ENCODE data around the gene AGFG2. TPM values are rescaled to one million over a fixed set of nuclear protein-coding genes. Genes with fewer than 3 reads are reported as not detected.
A peak's percentile ranks its signal among the peaks of the same experiment; 100 is the strongest.

The AGFG2 gene
- total and polyA plus RNA-seq, 2 of the 13 experiments (the other 11 are each of a cell fraction or from before 2014, with no cell fraction given), result 125 to 132 TPM

DNA sequence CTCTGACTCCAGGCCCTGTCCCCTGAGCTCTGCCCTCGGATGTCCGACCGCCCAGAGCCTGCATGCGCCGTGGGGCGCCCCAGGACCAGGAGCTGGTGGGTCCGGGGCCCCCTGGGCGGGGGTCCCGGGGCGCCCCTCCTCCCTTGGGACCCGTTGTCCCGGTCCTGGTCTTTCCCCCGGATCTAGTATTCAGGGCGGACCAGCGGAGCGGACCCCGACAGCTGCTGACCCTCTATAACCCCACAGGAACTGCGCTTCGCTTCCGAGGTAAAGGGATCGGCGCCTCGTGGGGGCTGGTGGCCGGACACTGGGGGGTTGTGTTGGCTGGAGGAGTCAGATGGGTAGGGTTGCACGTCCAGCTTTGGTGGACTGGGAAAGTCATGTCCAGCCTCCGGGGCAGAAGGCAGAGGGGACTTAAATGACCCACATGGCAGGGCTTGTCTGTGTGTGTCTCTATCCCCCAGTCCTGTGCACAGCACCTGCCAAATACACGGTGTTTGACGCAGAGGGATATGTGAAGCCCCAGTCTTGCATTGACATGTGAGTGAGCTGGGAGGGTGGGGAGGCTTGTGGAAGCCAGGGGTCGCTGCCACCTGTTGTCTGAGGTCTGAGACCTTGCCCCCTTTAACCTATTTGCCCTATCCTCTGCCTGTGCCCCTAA, 73.9 kb downstream of the AGFG2 start (continued):
- TF ChIP-seq, protein P1, sequence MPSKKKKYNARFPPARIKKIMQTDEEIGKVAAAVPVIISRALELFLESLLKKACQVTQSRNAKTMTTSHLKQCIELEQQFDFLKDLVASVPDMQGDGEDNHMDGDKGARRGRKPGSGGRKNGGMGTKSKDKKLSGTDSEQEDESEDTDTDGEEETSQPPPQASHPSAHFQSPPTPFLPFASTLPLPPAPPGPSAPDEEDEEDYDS (CRISPR knock-in tag; IDR thresholded peaks at IDR 0.05), result no peak
- TF ChIP-seq SMC3 (IDR thresholded peaks at IDR 0.05; ENCODE audit: low read length) (peak; percentile 27; the same call in 1 of the 2 replicates), NR2F6 (IDR thresholded peaks at IDR 0.05) (peak; percentile 38; the same call in 1 of the 2 replicates), NR2F6 (CRISPR knock-in tag; IDR thresholded peaks at IDR 0.05) (peak; percentile 37; the same call in 1 of the 2 replicates), ZNF7 (CRISPR knock-in tag; IDR thresholded peaks at IDR 0.05) (no peak), ZSCAN21 (CRISPR knock-in tag; IDR thresholded peaks at IDR 0.05; ENCODE audit: borderline replicate concordance) (no peak), ZNF136 (CRISPR knock-in tag; IDR thresholded peaks at IDR 0.05; ENCODE audit: low read depth) (no peak), ZNF430 (CRISPR knock-in tag; IDR thresholded peaks at IDR 0.05) (no peak), ASH2L (IDR thresholded peaks at IDR 0.05; ENCODE audit: insufficient read length, low read depth, low read length) (peak; percentile 10), ZNF503 (CRISPR knock-in tag; IDR thresholded peaks at IDR 0.05) (no peak), SALL1 (CRISPR knock-in tag; IDR thresholded peaks at IDR 0.05) (no peak), ZBTB20 (CRISPR knock-in tag; IDR thresholded peaks at IDR 0.05; ENCODE audit: borderline replicate concordance, low read depth) (no peak), HNRNPH1 (optimal IDR thresholded peaks at IDR 0.05; ENCODE audit: low read depth, low read length) (no peak), MAZ (IDR thresholded peaks at IDR 0.05; ENCODE audit: borderline replicate concordance, low read depth, low read length) (no peak), MAZ (CRISPR knock-in tag; IDR thresholded peaks at IDR 0.05; ENCODE audit: low read depth) (0 out of 2 replicates have a peak, but pooled peaks have one; percentile 26), ZBTB7A (CRISPR knock-in tag; IDR thresholded peaks at IDR 0.05) (no peak), IKZF1 (IDR thresholded peaks at IDR 0.05) (no peak), ZFP91 (CRISPR knock-in tag; IDR thresholded peaks at IDR 0.05; ENCODE audit: borderline replicate concordance) (peak; percentile 28; the same call in 1 of the 2 replicates), CENPT (CRISPR knock-in tag; IDR thresholded peaks at IDR 0.05; ENCODE audit: low read depth) (no peak), ZKSCAN8 (CRISPR knock-in tag; IDR thresholded peaks at IDR 0.05; ENCODE audit: borderline replicate concordance) (no peak), MXD1 (CRISPR knock-in tag; IDR thresholded peaks at IDR 0.05) (0 out of 2 replicates have a peak, but pooled peaks have one; percentile 26), STAG1 (CRISPR knock-in tag; IDR thresholded peaks at IDR 0.05) (peak; percentile 58)
